ENCODE results near the gene CACNA2D1.
A peak's percentile ranks its signal among the peaks of the same experiment; 100 is the strongest.

Gene CACNA2D1

DNA sequence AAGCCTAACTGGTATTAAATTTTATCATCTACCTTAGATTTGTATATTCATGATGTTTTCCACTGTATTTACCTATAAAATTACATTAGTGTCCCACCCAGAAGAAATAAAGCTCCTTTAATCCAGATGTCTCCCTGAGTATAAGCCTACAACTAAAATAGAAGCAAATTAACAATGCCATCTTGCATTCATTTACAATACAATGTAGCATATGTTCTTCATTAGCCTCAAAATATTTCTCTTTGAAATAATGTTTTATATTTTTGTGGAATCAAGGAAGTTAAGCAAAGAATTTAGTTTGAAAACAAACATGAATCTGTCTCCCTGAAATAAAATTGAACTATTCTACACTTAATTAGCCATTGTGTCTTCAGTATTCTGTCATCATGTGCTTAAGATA, 112.3 kb downstream of the CACNA2D1 start:
- DNase-seq = no peak

DNA sequence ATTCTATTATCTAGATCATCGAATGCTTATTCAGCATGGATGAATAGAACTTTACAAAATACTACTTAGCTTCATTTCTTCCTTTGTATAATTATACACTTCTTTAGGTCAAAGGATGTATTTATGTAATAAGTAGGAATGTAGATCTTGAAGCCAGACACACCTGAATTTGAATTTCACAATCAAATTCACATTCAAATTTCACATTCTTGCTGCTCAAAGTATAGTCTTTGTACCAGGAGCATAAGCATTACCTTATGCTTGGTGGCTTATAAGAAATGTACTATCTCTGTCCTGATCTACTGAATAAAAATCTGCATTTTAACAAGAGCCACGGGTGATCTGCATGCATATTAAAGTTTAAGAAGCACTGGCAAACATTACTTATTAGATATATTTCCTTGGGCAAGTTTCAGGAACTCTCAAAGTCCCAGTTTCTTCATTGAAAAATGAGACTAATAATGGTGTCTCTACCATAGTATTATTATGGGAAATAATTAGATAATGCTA, 112.8 kb downstream of the CACNA2D1 start:
- no peak for DNase-seq

DNA sequence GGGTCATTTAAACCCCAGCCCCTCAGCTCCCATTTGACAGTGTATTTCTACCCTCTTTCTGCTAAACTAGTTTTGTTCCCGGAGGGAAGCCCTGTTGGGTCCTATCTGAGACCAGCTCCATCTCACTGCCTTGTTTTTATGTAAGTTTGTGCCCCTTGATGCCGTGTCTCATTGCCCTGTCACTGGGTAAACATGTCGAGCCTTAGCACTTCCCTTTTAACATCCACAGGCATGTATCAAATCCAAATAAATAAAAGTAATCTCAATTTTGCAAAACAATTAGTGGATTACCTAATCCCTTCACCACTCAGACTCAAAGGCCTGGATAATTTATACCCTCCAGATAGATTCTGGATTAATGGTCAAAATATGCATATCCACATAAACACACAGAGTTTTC, 115.7 kb downstream of the CACNA2D1 start:
- DNase-seq = no peak

DNA sequence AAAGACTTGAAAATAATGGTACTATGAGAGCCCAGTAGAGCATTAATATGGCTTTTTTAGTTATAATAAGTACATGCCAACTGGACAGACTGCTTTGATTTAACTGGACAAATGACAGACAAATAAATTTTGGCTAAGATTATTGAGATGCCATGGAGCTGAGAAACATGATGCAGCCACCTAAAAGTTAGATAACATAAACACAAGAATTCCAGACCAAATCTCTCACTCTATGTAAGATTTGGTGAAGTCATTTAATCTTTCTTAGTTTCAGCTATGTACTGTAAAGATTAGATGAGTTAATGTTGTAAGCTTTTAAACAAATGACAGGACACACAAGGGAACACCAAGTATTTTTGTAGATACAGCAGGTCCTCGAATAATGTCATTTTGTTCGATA, 118.2 kb downstream of the CACNA2D1 start:
- no peak for DNase-seq

DNA sequence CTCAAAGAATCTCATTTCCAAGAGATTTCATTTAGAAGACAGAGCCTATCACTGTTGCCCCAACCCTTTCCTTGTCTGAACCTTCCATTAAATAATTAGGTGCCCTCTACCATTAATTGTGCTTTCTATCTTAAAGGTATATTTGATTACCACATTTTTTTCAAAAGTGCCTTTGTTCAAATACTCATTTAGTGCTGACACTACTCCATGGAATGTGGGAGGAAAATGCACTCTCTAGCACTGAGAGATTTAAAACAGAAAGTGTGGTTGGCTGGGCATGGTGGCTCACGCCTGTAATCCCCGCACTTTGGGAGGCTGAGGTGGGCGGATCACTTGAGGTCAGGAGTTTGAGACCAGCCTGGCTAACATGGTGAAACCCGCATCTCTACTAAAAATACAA, 119.8 kb downstream of the CACNA2D1 start:
- no peak for DNase-seq

DNA sequence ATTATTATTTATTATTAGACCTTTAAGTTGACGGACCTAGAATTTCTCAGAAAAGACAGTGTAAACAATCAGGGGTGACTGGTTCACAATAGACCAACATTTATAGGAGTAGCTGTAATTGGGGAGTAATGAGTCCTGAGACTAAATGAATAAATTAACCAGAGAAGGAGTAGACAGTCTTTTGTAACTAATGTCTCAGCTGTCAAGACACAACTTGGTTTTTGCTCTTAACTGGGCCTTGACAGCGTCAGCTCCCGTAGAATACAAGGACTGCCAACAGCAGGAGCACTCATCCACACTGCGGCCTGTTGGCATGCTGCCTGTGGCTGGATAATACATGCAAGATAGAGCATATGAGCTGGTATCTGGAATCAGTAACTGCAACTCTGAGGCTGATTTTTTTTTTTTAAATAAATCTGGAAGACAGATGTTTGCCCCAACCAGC, 123.9 kb downstream of the CACNA2D1 start:
- DNase-seq = peak; percentile 93

DNA sequence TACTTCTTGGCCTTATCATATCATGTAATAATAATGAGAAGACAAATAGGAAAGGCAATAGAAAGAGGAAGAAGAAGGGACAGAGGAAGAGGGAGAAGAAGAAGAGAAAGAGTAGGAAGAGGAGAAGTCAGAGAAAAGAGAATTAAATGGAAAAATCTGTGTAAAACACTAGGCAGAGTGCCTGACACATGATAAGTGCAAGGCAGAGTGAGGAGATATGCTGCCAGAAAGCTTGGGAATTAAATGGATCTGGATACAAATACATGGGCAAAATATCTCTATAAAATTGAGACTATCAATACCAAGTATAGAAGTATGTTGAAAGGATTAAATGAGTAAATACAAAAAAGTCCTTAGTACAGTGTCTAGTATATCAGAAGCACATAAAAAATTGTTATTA, 124.8 kb downstream of the CACNA2D1 start:
- DNase-seq = no peak

DNA sequence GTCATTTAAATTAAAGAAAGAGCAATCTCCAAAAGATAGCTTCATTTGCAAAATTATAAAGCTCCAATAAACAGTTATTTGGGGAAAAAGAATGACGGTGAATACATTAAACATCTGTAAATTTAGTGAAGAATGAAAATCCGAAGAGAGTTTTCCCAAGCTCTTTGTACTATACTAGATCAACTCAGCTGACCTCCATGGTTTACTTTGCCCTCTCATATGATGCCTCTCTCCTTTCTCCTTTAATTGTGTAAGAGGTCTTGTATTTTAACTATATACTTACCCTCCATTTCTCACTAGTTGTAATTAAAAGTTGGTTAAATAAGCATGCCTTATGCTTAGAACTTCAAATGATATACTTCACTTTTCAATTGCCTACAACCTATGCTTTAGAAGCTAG, 125.8 kb downstream of the CACNA2D1 start:
- no peak for DNase-seq

DNA sequence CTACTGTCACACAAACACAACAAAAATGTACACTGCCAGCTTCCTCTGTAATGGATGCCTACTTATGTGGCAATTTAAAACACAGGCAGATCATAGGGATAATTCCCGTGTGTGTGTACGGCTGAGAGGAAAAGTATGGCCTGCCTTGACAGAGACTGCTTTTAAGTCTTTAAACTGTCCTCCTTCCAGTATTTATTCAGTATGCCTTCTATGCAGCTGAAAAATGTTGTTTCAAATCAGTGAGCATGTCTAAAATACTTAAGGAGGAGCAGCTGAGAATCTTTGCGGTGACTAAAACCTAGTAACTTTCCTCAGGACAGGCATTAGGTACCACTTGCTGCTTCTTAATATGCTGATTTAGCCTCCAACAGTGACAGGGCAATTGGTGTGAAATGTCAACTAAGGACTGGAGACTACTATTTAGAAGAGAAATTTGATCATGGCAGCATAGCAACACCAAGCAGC, 126.3 kb downstream of the CACNA2D1 start:
- DNase-seq = no peak

DNA sequence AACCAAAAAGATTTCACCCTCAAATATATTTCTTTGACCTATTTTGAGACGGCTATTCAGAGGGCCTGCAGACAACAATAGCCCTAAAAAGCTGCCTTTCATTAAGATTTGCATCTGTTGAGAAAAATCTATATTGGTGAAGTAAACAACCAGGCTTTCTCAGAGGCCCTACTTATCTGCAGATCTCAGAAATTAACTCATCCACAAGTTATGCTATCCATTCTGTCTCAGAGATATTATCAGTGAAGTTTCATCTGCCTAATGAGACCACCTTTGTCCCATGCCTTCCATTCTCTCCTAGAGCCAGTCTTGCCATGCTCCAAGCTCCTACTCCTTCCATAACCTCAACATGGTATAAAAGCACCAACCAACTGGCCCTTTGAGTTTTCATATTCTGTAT, 130.3 kb downstream of the CACNA2D1 start:
- no peak for DNase-seq

DNA sequence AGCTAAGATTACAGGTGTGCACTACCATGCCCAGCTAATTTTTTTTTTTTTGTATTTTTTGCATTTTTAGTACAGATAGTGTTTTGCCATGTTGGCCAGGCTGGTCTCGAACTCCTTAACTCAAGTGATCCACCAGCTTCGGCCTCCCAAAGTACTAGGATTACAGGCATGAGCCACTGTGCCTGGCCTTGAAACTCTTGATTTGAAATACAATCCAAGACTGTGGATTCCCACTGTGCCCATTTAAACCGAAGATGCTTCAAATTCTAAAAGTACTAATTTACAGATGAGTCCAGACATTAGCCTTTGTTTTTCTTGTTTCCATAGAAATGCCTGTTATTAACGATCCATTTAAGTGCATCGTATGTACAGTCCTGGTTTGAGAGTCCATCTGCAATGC, 130.9 kb downstream of the CACNA2D1 start:
- DNase-seq = no peak

DNA sequence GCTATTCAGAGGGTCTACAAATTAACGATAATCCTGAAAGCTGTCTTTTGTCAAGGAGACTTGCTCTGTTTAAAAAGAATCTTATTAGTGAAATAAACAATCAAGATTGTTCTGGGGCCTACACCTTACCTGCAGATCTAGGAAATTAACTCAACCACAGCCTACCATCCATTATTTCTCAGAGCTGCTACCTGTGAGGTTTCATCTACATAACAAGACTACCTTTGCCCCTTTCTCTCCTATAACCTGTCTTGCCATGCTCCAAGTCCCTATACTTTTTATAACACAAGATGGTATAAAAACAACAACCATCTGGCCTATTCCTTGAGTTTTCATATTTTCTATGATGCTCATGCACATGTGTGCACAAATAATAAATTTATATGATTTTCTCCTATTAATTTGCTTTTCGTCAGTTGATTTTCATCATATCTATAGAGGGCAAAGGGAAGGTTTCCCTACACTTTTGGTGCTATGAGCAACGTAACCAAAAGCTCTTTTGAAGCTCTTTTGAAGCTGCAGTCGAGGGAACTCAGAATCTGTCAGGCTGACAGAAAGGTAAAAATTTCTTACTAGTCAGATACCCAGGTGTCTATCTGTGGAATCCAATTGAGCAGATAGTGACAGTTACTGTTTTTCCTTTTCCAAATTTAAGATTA, 138.1 kb downstream of the CACNA2D1 start:
- no peak for DNase-seq

DNA sequence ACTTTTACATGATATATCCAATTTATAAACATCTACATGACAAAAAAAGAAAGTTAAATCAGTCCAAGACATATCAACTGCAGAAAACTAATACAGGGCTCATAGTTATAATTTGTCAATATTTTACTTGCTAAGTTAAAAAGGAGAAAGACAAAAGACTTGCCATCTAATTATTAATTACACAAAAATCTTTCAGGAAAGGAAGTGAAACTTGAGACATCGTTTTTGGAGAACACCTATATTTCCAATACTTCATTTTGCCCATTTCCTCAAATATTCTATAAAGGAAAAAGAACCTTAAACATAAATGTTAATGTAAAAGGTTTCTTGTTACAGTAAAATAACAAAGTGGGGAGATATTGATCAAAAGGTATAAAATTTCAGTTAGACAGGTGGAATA, 148.7 kb downstream of the CACNA2D1 start:
- no peak for DNase-seq

DNA sequence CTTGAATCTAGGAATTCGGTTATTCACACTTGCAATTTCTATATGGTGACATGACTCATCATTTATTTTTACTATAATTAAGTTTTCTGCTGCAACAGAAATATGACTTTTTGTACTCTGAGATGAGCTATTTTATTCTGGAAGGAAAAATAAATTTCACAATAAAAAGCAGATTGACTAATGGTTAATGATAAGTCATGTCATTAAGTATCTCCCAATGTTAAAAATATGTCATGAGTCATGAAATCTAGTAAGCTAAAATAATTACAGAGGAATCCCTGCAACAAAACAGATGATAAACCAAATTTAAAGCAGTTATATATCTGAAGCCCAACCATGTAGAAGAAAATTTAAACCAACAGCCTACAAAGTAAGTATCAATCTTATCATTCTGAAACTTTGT, 149.2 kb downstream of the CACNA2D1 start:
- DNase-seq = no peak

DNA sequence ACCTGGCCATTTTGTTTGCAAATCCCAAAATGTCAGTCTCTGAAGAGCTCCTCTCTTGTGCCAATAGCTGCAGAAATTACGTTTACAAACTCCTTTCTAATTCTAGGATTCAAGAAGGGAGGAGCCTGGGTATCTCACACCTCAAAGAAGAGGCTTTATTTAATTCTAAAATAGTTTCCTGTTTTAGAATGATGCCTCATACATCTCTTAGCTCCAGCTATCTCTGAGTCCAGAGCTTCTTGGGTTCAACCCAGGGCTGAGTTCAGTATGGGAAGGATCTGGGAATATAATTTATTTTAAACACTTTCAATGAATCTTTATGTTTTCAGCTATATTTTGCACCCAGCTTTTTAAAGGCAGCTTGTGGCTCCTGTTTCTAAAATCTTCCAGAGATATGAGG, 150.1 kb downstream of the CACNA2D1 start:
- DNase-seq = no peak

DNA sequence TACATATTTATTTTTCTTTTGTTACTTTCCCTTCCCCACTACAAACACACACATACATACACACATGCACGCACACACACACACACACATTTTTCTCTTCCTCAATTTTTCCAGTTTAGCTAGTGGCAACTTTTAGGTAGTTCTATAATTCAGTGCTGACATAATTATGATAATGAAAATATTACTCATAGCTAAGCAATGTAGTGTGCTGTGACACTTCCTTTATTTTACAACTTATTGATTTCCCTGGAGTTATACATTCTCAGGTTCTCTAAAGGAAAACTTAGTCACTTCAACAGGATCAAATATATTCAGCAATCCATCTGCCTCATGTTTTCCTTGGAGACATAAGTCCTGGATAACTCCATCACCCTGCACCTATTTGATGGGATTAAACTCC, 151.6 kb downstream of the CACNA2D1 start:
- no peak for DNase-seq

DNA sequence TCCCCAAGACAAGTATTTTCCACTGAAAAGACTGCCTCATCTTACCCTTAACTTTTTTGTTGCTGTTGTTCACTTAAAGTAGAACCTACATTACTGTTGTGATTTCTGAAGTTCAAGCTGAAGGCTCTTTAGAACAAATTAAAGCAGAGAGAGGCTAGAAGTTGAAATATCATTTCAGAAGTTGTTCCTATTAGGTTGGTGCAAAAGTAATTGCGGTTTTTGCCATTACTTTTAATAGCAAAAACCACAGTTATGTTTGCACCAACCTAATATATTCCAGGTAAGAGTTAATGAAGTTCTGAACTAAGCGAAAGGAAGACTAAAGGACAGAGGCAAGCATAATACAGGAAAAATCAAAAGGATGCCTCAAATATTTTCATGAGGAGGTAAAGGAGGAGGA, 153.7 kb downstream of the CACNA2D1 start:
- DNase-seq = no peak

DNA sequence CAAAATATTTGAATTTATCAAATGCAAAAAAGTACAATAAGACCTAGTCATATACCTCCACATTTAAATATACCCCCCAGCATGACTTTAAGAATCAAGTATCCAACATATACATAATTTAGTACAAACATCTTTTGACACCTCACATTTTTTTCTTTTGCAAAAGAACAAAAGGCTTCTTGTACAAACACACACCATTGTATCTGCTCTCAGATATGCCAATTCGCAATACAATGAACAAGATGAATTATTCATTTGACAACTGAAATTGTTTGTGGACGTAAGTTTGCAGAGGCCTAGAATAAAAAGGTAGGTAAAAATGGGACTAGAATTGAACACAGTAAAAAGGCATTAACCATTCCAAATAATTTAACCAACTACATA, 154.4 kb downstream of the CACNA2D1 start:
- DNase-seq = no peak

DNA sequence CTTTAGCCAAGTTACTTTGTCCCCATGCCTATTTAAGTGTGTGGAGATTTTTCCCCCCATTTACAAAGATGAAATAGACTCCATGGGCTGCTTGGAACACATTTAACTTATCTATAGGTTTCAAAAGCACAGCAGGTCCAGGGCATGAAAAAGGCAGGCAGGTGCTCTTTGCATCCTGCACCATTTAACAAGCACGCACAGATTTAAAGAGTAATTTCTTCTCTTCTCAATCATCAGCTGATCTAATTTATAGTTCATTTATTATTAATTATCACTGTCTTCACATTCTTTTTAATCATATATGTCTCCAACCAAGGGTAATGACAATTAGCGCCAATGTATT, 156.8 kb downstream of the CACNA2D1 start:
- no peak for DNase-seq

DNA sequence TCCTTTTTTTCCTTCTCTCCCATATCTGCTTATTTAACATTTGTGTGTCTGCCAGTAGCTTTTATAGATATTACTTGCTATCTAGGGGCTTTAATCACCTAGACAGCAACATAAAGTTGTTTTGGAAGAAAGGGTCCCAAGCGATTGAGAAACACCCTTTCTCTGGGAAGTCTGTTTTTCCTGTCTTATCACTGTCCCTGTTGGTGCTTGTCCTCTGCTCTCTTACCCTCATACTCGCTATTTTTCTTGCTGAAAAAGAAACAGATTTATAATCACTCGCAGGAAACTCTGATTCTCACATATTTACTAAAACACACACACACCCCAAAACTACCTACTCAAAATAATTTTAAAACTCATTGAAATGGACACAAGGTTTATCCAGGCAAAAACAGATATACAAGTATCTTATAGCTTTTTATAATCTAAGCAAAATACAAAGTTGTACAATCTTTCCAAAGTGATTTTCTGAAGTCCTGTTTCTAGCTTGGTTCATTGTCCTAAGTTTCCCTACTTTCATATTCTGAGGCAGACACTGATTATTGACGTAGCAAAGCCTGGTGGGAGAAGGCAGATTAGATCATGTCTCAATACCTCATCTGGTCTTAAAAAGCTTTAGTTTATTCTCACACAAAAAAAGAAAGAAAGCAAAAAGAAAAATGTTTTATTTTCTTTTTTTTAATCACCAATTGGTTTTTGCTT, 157.3 kb downstream of the CACNA2D1 start:
- DNase-seq = no peak

DNA sequence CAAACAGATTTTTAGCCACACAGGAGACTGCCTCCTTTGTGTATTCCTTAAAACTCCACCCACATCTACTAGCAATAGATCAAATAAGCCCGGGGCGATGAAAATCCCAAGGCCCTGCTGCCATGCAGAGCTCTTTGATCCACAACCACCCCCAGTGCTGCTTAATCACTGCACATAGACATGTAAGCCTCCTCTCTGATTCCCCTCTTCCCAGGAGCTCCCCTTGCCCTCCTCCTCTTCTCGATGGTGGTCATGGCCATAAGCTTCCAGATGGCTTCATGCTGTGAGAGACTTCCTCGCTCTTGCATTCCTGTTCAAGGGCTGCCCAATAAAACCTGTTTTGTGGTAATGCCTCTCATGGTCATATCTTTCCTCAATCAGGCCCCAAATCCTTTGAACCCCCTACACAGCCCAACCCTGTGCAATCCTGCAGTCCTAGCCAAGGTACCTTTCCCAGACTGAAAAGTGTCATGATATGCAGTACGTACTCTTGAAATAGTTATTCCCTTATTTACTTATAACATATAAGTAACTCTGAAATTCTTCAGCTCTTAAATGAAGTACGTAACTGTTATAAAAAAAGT, 158.5 kb downstream of the CACNA2D1 start:
- DNase-seq = no peak

DNA sequence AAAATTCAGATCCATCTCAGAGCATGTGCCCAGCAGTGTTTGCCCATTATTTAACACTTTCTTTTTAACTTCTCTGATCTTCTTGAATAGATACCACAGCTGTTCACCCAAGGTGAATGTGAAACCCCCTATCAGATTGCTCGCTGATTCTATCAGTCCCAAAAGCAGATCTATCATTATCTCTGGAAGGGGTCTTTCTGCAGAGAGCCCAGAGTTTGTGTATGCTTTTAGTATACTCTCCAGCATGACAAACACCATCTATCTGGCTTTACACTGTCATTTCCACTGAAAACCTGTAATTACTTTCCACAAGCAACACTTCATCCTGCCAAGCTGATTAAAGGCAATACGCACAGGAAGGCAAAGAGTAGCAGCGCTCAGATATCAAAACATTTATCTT, 168.2 kb downstream of the CACNA2D1 start:
- DNase-seq = no peak

DNA sequence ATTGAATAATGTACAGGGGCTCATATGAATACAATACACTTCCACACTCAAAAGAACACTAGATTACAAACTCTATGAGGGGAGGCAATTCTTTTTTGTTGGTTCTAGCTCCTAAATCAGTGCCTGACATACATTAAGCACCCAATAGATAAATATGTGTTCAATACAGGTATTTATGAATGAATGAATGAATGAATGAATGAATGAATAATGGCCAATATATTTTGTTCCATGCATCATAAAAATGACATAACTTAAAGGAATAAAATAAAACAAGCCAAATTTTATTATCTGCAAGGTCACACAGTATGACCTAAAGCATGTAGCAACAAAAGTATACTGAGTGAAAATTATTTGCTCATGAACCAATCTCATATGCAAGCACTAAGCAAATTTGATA, 168.9 kb downstream of the CACNA2D1 start:
- DNase-seq = no peak

DNA sequence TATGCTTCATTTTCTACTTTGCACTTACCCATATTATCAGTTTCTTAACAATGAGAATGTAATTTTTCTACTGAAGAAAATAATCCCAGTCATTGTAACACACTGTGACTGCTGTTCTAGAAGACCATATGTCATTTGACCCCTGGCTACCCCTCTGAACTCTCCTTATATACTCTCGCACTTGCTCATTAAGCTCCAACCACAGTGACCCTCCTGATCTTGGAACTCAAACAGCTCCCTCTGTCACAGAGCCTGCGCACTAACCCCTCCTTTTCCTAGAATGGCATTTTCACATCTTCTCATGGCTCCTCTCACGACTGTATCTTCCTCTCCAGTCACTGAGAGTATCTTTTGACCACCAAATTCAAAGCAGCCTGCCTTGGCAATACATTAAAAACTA, 169.7 kb downstream of the CACNA2D1 start:
- DNase-seq = no peak
